Thymus (tissue), 11 donors: ENCODE measurements around the gene CMA1. TPM values are rescaled to one million over a fixed set of nuclear protein-coding genes. Genes with fewer than 3 reads are reported as not detected.
A peak's percentile ranks its signal among the peaks of the same experiment; 100 is the strongest.
"Not testable (repeated sequence)": the region's sequence is repeated elsewhere in the genome, so short reads cannot be mapped to it uniquely, and the experiment has no call there.

Experiments
- DNase-seq, 9 donors: peaks; one replicate each; pipeline ENCODE4 v3.0.0-alpha.2; 2013; ENCODE audit warnings: low spot score in 9 of 9, low read depth in 6 of 9, missing footprints in 1 of 9
- H3K27ac ChIP-seq, 2 donors: one replicate each; pipeline ENCODE4 v1.5.1; 2013; ENCODE audit warnings: control low read depth in 1 of 2, low read depth in 1 of 2, low read length in 1 of 2, mild to moderate bottlenecking in 1 of 2, moderate library complexity in 1 of 2
- H3K27me3 ChIP-seq, 2 donors: one replicate each; pipeline ENCODE4 v1.5.1; 2013; ENCODE audit warnings: low read length in 1 of 2; ENCODE audit not compliant: control insufficient read depth in 2 of 2, insufficient read depth in 1 of 2
- H3K36me3 ChIP-seq, 2 donors: one replicate each; pipeline ENCODE4 v1.5.1; 2013; ENCODE audit warnings: low read length in 1 of 2, mild to moderate bottlenecking in 1 of 2, moderate library complexity in 1 of 2; ENCODE audit not compliant: control insufficient read depth in 2 of 2, insufficient read depth in 2 of 2
- H3K4me1 ChIP-seq, 2 donors: one replicate each; pipeline ENCODE4 v1.5.1; 2013; ENCODE audit warnings: low read length in 2 of 2; ENCODE audit not compliant: control insufficient read depth in 2 of 2, insufficient read depth in 2 of 2
- H3K4me3 ChIP-seq, 2 donors: one replicate each; pipeline ENCODE4 v1.5.1; 2013; ENCODE audit warnings: low read length in 2 of 2, control low read depth in 1 of 2, mild to moderate bottlenecking in 1 of 2
- H3K9me3 ChIP-seq, 2 donors: one replicate each; pipeline ENCODE4 v1.5.1; 2013; ENCODE audit warnings: low read length in 1 of 2, mild to moderate bottlenecking in 1 of 2; ENCODE audit not compliant: control insufficient read depth in 2 of 2, insufficient read depth in 1 of 2
- WGBS: extraction: QIAGEN DNeasy Blood & Tissue Kit; methylation state at CpG from one replicate; pipeline ENCODE4 v1.1.7; 2013; 5-methylcytosine and 5-hydroxymethylcytosine counted together
- polyA plus RNA-seq: library from polyadenylated mRNA; stranded (reverse); fragments of 200-250 nt; gene quantifications from one replicate; pipeline ENCODE4 v1.2.3, GENCODE V29; 2013
- total RNA-seq: library from RNA; stranded (reverse); fragments of 120-200 nt; gene quantifications from one replicate; pipeline ENCODE4 v1.2.4, GENCODE V29; 2013
- donor health status: healthy.

Gene CMA1
- total and polyA plus RNA-seq, 2 donors, result 0.28 to 0.96 TPM

GRCh38 chr14:24479999-24480398 lies 28.1 kb downstream of the CMA1 start:
- not testable (repeated sequence) for H3K9me3 ChIP-seq, H3K27me3 ChIP-seq, H3K36me3 ChIP-seq, H3K4me3 ChIP-seq, H3K27ac ChIP-seq, DNase-seq
- peaks cover 15 to 16% of the 10 kb centered on the region in 2 donors for H3K4me1 ChIP-seq
- WGBS, result 0% methylated on average over 1 of the region's 1 CpG

- Histone ChIP-seq H3K4me3 (no peak overlapping the region), H3K9me3 (peaks cover 0 to 2% of the 10 kb centered on the region in 2 donors), H3K27me3 (no peaks in the 10 kb centered on the region), H3K4me1 (no peaks in the 10 kb centered on the region), H3K36me3 (no peaks in the 10 kb centered on the region), H3K27ac (no peak overlapping the region)
- DNase-seq, result no peak
- 28% methylated on average over 4 of the region's 4 CpGs for WGBS
Observed at GRCh38 chr14:24475261-24475660, 32.8 kb downstream of the CMA1 start.

GRCh38 chr14:24473211-24473610 lies 34.9 kb downstream of the CMA1 start:
- Histone ChIP-seq H3K27me3 (no peaks in the 10 kb centered on the region), H3K4me1 (no peaks in the 10 kb centered on the region), H3K9me3 (peaks cover 0 to 2% of the 10 kb centered on the region in 2 donors), H3K36me3 (no peaks in the 10 kb centered on the region), H3K27ac (no peak overlapping the region), H3K4me3 (no peak overlapping the region)
- no peak for DNase-seq
- whole genome bisulfite sequencing, result 73% methylated on average over 12 of the region's 12 CpGs

GRCh38 chr14:24470450-24470849 lies 37.6 kb downstream of the CMA1 start:
- H3K36me3 ChIP-seq, H3K4me1 ChIP-seq, DNase-seq, H3K9me3 ChIP-seq, H3K4me3 ChIP-seq, H3K27ac ChIP-seq, H3K27me3 ChIP-seq: not testable (repeated sequence)
- WGBS, result 96% methylated on average over 2 of the region's 2 CpGs

GRCh38 chr14:24465805-24466204 lies 42.3 kb downstream of the CMA1 start:
- no peaks in the 10 kb centered on the region for H3K36me3 ChIP-seq
- H3K4me1 ChIP-seq, result peaks cover 10 to 11% of the 10 kb centered on the region in 2 donors
- no peaks in the 10 kb centered on the region for H3K27me3 ChIP-seq
- H3K9me3 ChIP-seq, result no peaks in the 10 kb centered on the region
- no peak for DNase-seq
- H3K4me3 ChIP-seq, result no peak overlapping the region
- peak overlapping the region in 1 of 2 donors; percentile 64 for H3K27ac ChIP-seq
- WGBS, result 96% methylated on average over 3 of the region's 3 CpGs

- 69% methylated on average over 3 of the region's 3 CpGs for WGBS
- no peaks in the 10 kb centered on the region for H3K9me3 ChIP-seq
- H3K27me3 ChIP-seq, result no peaks in the 10 kb centered on the region
Observed at GRCh38 chr14:24465368-24465767, 42.7 kb downstream of the CMA1 start.

GRCh38 chr14:24463884-24464785 lies 43.9 kb downstream of the CMA1 start:
- Histone ChIP-seq H3K27me3 (no peaks in the 10 kb centered on the region), H3K27ac (peak overlapping the region in 1 of 2 donors; percentile 85), H3K9me3 (no peaks in the 10 kb centered on the region), H3K4me1 (peaks cover 10 to 11% of the 10 kb centered on the region in 2 donors), H3K36me3 (no peaks in the 10 kb centered on the region), H3K4me3 (no peak overlapping the region)
- peak in 1 of 9 donors; percentile 61 for DNase-seq
- WGBS, result 57% methylated on average over 4 of the region's 4 CpGs

More at GRCh38 chr14:24465368-24465767, 42.7 kb downstream of the CMA1 start:
- no peak overlapping the region for H3K4me3 ChIP-seq
- peaks cover 10 to 11% of the 10 kb centered on the region in 2 donors for H3K4me1 ChIP-seq
- peak overlapping the region in 1 of 2 donors; percentile 77 for H3K27ac ChIP-seq
- DNase-seq, result peak in 5 of 9 donors; percentile 59 to 89 (median 68)
- H3K36me3 ChIP-seq, result no peaks in the 10 kb centered on the region

GRCh38 chr14:24463017-24463883 lies 44.8 kb downstream of the CMA1 start:
- Histone ChIP-seq H3K27ac (peak overlapping the region in 1 of 2 donors; percentile 85), H3K36me3 (no peaks in the 10 kb centered on the region), H3K9me3 (no peaks in the 10 kb centered on the region), H3K4me1 (peaks cover 10 to 15% of the 10 kb centered on the region in 2 donors), H3K4me3 (no peak overlapping the region), H3K27me3 (no peaks in the 10 kb centered on the region)
- WGBS, result 60% methylated on average over 3 of the region's 5 CpGs
- DNase-seq, result peak in 1 of 9 donors; percentile 58

- H3K4me1 ChIP-seq, result peaks cover 10 to 15% of the 10 kb centered on the region in 2 donors
- no peak overlapping the region for H3K27ac ChIP-seq
- DNase-seq, result no peak
- H3K4me3 ChIP-seq, result no peak overlapping the region
- H3K27me3 ChIP-seq, result no peaks in the 10 kb centered on the region
- no peaks in the 10 kb centered on the region for H3K36me3 ChIP-seq
- no peaks in the 10 kb centered on the region for H3K9me3 ChIP-seq
Observed at GRCh38 chr14:24461336-24461735, 46.7 kb downstream of the CMA1 start.
